ENCODE results near the gene C2CD2. TPM values are rescaled to one million over a fixed set of nuclear protein-coding genes. Genes with fewer than 3 reads are reported as not detected.

C2CD2 gene
- total and polyA plus RNA-seq, 8 donors = 7.9 to 16.8 (median 11.3) TPM

GRCh38 chr21:41933313-41934079, 20.3 kb downstream of the C2CD2 start:
- TF ChIP-seq, protein P1, sequence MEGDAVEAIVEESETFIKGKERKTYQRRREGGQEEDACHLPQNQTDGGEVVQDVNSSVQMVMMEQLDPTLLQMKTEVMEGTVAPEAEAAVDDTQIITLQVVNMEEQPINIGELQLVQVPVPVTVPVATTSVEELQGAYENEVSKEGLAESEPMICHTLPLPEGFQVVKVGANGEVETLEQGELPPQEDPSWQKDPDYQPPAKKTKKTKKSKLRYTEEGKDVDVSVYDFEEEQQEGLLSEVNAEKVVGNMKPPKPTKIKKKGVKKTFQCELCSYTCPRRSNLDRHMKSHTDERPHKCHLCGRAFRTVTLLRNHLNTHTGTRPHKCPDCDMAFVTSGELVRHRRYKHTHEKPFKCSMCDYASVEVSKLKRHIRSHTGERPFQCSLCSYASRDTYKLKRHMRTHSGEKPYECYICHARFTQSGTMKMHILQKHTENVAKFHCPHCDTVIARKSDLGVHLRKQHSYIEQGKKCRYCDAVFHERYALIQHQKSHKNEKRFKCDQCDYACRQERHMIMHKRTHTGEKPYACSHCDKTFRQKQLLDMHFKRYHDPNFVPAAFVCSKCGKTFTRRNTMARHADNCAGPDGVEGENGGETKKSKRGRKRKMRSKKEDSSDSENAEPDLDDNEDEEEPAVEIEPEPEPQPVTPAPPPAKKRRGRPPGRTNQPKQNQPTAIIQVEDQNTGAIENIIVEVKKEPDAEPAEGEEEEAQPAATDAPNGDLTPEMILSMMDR (IDR thresholded peaks at IDR 0.05) = no peak
- peak overlapping the region in 1 of 4 donors; percentile 4 for H3K27ac ChIP-seq
- H3K27me3 ChIP-seq = no peaks in the 10 kb centered on the region
- 56 to 58% methylated on average over 18 of the region's 18 CpGs for WGBS, 2 donors
- peaks cover 0 to 9% (median 0%) of the 10 kb centered on the region in 3 donors for H3K4me1 ChIP-seq
- H3K9me3 ChIP-seq = no peaks in the 10 kb centered on the region
- peak overlapping the region in 1 of 4 donors; percentile 22 for H3K4me3 ChIP-seq
- no peak for FAIRE-seq
- no peaks in the 10 kb centered on the region for H3K36me3 ChIP-seq
- ATAC-seq = peak; percentile 34 to 52 (median 37)
- peak in 1 of 6 donors; percentile 49 for DNase-seq
- intact Hi-C loops (cut with DNase I) = no loop called here

GRCh38 chr21:41932576-41933312, 21.1 kb downstream of the C2CD2 start:
- H3K9me3 ChIP-seq = no peaks in the 10 kb centered on the region
- FAIRE-seq (no peak), DNase-seq (no peak), ATAC-seq (peak; percentile 26 to 56 (median 54))
- WGBS, 2 donors = 46% methylated on average over 17 to 18 of the region's 18 CpGs
- H3K27me3 ChIP-seq = no peaks in the 10 kb centered on the region
- peaks cover 0 to 9% (median 0%) of the 10 kb centered on the region in 3 donors for H3K4me1 ChIP-seq
- TF ChIP-seq, protein P1 (IDR thresholded peaks at IDR 0.05) = no peak
- intact Hi-C loops (cut with DNase I) = no loop called here
- H3K4me3 ChIP-seq = no peak overlapping the region
- peak overlapping the region in 1 of 4 donors; percentile 4 for H3K27ac ChIP-seq
- H3K36me3 ChIP-seq = no peaks in the 10 kb centered on the region

DNA sequence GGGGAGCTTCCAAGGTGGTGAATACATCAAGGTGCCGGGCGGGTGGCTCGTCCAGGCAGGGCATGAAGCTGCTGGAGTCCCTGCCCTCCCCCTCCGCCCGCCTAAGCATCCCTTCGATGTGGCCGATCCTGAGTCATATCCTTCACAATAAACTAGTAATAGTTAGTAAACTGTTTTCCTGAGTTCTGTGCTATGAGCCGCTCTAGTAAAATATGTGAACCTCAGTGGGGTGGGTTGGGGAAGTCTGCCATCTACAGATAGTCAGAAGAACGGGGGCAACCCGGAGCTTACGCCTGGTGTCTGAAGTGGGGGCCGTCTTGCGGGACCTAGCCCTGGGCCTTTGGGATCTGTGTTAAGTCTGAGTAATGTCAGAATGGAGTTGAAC, 21.6 kb downstream of the C2CD2 start:
- H3K36me3 ChIP-seq = no peaks in the 10 kb centered on the region
- FAIRE-seq = no peak
- 91 to 93% methylated on average over 13 of the region's 13 CpGs for WGBS, 2 donors
- peak in 2 of 4 donors; percentile 10 to 11 for ATAC-seq
- H3K9me3 ChIP-seq = no peaks in the 10 kb centered on the region
- TF ChIP-seq, protein P1 (IDR thresholded peaks at IDR 0.05) = no peak
- H3K4me3 ChIP-seq = no peak overlapping the region
- intact Hi-C loops (cut with DNase I) = no loop called here
- peaks cover 0 to 9% (median 1%) of the 10 kb centered on the region in 3 donors for H3K4me1 ChIP-seq
- H3K27ac ChIP-seq = no peak overlapping the region
- DNase-seq = no peak
- H3K27me3 ChIP-seq = no peaks in the 10 kb centered on the region

DNA sequence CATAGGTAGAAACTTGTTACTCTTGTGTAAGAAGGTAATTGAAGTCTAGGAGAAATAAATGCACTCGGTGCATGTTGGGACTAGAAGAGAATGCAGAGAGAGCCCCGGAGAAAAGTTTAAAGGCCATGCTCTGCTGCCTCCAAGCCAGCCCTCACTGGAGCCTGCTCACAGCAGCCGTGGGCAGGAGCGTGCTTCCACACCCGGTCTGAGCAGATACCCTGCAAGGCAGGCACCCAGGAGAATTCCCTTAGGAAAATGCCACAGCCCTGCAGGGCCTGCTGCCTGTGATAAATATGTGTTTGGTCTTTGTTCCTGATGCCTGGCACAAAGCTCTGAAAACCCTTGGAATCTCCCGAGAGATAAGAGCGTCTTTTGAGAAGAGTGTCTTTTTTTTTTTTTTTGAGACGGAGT, 22.8 kb downstream of the C2CD2 start:
- TF ChIP-seq, protein P1 (IDR thresholded peaks at IDR 0.05) = no peak
- ATAC-seq (no peak), FAIRE-seq (no peak), DNase-seq (no peak)
- Histone ChIP-seq H3K9me3 (no peaks in the 10 kb centered on the region), H3K4me1 (peaks cover 2 to 11% (median 7%) of the 10 kb centered on the region in 3 donors), H3K36me3 (no peaks in the 10 kb centered on the region), H3K4me3 (no peak overlapping the region), H3K27ac (no peak overlapping the region), H3K27me3 (no peaks in the 10 kb centered on the region)
- 83 to 85% methylated on average over 7 to 8 of the region's 8 CpGs for WGBS, 2 donors
- intact Hi-C loops (cut with DNase I) = no loop called here
